Stimulated activated CD8-positive, alpha-beta memory T cell treated with anti-CD3 and anti-CD28 coated beads, Interleukin-4, amount 100 ng/mL, for 1 hour (primary cell): ENCODE results near the gene MALRD1.

Experiments
- DNase-seq, 2 donors: peaks; one replicate each; pipeline ENCODE4 v3.0.0-alpha.2; 2020; ENCODE audit warnings: low read depth in 2 of 2, low spot score in 1 of 2

The MALRD1 gene

DNA sequence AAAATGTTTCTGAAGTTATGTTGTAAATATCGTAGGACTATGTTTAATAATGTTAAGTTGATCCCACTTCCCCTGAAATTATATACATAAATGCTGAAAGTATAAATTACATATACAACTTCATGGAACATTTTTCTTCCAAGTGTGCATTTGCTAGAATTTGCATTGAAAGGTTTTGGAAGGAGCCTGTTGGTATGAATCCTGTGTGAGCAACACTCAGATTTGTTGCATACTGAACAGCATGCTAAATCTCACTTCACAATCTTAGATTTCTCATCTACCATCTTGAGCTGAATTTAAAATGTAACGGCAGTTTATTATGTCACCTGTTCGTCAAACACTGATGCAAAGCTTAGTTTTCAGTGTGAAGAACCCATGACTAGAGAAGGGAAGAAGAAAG is 172.6 kb downstream of the MALRD1 start:
- no peak for DNase-seq

DNA sequence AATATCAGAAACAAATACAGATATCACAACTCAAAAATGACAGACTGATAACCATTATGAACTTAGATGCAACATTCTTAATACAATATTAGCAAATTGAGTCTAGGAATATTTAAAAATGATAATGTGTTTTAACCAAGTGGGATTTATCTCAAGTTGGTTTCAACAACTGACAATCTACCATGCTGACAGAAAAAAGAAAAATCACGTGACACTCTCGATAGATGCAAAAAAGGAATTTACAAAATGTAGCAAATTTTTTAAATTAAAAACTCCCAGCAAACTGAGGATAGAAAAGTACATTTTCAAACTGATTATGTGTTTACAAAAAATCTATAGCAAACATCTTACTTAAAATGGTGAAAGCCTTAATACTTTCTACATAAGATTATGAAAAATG is 177.4 kb downstream of the MALRD1 start:
- no peak for DNase-seq

DNA sequence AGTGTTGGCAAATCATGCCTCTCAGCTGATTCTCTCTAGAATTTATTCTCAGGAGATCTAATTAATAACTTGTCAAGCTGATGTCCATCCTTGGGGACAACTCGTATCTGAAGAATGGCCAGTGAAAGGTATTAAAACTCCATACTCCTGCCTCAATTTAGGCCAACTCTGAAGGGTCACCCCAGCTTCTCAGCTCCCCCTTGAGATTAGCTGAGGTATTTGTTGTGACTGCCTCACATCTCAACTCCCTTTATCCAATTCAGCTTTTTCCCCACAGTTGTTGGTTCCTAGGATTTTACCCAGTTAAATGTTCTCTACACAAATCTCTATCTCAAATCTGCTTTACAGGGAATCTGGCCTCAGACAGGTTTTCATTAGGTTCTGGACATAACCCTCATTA is 182.4 kb downstream of the MALRD1 start:
- no peak for DNase-seq

DNA sequence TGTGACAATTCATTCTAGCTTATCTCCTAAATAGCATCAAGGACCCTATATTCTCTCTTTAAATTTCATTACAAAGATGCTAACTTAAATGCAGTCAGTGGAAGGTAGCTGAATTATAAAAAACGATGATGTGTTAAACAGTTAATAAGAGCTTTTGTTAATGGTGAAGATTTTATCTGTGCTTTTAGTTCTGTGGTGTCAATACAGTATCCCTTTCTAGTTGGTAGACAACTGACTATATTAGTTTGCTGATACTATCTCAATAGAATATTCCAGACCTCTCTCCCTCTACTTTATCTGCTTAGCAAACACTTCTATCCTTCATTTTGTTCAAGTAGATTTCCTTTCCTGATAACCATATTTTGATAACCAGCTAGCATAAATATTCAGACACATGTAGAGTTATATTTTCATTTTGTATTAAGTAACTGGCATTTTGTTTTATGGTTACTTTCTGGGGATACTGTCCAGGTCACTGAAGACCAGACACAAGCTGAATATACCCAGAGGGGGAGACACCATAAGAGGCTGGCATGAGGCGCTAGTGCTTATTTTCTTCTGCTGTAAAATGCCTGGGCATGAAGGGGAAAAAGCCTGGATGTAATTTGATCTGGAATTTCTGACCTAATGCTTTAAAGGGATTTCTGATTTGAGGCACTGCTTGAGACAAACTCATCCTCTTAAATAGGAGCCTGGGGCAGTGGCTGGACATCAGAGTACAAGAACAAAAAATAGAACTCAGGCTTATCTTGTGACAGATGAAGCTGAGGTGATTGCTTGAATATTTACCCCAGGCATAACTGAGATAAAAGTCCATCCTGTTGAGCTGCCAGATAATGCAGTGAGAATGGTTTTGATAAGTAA is 197.5 kb downstream of the MALRD1 start:
- DNase-seq, result no peak

DNA sequence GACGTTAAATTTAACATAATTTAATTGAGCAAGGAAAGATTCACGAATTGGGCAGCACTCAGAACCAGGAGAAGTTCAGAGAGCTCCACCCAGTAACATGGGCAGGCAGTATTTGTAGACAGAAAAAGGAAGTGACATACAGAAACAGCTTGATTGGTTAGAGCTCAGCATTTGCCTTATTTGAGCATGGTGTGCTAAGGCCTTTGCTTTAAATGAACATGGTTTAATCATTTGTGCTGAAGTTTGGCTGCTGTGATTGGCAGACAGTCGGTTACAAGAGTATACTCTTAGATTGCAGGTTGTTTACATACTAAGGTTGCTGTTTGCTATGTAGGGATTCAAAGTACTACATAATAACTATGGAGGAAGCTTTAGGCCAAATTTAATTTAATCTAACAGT is 199.2 kb downstream of the MALRD1 start:
- DNase-seq, result no peak

DNA sequence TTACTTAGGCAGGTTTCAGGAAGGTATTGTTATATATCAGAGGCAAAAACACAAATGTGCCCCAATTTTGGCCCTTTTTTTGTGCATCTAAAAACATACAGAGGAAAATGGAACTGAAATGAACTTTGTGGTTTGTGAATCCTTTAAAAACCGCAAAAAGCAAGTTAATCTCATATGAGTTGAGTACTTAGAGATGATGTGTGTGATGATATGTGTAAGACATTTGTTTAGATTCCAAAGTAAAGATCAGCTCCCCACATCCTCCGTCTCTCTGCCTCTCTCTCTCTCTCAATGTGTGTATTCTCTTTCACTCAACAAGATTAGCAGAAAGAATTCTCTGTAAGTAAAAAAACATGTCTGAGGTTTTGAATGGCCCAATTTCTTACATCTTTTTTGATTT is 201.9 kb downstream of the MALRD1 start:
- DNase-seq, result no peak

DNA sequence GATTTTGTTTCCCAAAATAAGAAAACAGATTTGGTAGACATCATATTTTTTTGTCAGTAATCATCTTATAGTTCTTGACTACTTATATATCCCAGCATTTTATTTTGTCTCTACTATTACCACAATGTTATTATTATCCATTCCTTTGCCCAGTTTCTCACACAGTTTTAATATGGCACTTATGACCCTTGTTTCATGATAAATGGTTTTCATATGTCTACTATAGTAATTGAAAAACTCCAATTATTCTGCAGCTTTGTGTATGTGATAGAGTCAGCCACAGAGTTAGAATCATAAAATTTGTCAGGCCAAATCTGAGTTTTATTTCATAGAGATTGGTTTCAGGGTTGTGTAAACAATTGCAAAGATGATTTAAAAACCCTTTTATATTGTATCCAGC is 203.9 kb downstream of the MALRD1 start:
- DNase-seq, result no peak

DNA sequence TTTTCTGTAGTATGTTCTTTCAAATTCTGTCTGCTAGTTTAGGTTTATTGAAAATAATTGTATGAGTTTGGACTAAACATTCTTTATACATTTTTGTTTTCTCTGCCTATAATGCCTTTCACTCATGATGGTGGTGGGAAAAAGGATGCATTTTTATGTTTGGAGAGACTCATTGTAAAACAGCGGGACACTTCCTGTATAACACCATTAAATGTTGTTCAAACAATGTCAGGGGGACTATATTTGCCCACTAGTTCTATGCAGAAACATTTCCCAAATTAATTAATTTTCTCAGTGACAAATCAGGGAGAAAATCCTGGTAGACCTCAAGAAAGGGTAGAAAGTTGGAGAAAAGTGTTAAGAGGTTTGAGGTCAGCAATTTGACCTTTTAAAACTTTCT is 207.7 kb downstream of the MALRD1 start:
- DNase-seq, result no peak

DNA sequence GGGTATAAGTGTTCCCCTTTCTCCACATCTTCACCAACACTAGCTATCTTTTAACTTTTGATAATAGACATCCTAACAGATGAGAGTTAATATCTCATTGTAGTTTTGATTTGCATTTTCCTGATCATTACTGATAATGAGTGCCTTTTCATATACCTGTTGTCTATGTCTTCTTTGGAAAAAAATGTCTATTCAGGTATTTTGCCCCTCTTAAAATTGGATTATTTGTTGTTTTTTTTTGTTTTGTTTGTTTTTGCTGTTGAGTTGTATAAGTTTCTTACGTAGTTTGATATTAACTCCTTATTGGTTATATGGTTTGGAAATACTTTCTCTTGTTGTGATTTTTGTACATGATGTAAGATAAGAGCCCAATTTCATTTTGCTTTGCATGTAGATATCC is 214.7 kb downstream of the MALRD1 start:
- no peak for DNase-seq

DNA sequence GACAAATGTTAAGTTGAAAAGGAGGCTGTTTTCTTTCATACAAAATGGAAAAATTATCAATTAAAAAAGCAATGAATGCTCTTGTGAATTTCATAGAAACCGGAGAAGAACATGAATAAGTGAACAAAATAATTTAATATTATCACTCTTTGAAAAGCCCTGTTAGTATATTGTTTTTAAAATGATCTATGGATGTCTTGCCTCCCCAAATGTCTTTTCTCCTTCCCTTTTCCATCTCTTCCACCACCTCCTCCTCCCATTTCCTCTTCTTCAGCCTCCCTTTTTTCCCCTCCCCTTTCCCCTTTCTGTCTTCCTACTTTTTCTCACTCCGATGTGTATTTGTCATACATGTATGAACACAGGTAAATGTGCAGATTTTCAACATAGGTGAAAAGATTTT is 234.7 kb downstream of the MALRD1 start:
- no peak for DNase-seq

DNA sequence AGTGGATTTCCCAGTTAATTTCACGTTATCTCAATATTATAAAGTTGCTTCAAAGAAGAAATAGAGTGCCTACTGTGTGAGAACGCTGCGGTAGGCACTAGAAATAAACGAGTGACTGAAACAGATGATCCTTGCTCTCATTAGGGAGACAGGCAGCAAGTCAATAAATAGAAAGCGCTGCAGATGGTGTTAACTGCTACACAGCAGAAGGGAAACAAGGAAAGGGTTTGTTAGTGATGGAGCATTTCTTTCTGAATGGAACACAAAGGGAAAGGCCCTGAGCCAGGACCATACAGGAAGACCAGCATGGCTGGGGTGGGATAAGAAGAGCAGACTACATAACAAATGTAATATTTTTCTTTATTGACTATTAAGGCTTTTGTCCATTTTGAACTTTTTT is 235.2 kb downstream of the MALRD1 start:
- no peak for DNase-seq

DNA sequence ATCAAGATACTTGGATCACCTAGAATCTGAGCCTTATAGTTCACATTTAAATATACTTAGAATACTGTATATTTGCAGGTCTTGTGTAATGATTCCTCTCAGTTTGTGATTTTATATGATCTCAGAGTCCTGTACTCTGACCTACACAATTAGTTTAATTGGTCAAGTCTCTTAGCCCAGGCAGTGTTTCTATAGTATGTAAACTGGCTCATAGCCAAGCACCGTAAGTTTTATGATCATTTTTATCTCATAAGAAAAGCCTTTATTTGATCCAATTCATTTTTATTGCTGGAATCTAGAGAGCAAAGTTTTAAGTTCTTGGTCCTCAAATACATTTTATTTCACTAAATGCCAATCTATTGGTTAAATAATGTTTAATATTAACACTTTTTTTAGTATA is 242.2 kb downstream of the MALRD1 start:
- no peak for DNase-seq

DNA sequence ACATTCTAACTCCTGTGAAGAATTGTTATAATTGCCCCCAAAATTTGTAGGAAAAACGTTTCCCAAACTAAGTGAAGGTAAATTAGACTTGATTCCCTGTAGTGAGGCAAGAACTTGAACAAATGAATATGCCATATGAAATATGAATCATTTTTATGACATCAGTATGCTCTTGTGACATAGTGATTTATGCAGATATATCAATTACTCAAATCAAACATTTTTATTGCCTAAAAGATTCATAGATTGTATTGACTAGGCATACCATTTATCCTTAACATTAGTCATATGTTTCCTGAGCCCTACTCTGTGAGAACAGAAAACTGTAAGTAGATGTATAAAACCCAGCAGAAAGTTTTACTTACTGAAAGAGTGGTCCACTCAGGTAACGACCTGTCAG is 245.6 kb downstream of the MALRD1 start:
- no peak for DNase-seq

DNA sequence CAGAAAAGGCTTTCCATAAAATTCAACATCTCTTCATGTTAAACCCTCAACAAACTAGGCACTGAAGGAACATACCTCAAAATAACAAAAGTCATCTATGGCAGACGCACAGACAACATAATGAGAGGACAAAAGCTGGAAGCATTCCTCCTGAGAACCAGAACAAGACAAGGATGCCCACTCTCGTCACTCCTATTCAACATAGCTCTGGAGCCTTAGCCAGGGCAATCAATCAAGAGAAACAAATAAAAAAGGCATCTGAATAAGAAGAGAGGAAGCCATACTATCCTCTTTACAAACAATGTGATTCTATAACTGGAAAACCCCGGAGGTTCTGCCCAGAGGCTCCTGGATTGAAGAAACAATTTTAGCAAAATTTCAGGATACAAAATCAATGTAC is 251.0 kb downstream of the MALRD1 start:
- DNase-seq, result no peak

DNA sequence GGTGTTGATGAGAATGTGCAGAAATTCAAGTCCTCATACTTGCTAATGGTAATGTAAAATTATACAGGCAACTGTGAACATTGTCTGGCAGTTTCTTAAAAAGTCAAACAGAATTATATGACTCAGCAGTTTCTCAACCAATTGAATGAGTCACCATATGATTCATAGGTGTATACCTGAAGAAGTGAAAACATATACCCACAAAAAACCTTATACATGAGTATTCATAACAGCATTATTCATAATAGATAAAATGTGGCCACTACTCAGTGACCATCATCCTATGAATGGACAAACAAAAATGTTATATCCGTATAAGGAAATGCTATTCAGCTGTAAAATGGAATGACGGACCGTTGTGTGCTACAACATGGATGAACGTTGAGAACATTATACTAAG is 253.5 kb downstream of the MALRD1 start:
- DNase-seq, result no peak

DNA sequence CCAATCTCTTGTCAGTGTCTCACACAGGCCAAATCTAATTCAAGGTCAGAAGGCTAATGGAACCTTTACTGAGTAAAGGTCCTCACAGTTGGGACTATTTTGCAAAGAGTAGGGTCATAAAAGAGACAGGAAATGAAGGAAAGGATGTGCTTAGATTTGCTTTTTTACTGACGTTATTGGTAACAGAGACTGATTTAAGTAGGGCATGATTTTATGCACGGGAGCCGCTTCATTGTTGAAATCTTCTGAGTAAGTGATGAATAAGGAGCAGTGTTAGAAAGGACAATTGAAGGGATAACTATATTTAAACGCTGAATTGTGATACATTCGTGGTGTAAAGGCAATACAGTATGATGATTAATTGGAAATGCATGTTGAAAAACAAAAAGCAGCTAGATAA is 261.5 kb downstream of the MALRD1 start:
- DNase-seq, result no peak

DNA sequence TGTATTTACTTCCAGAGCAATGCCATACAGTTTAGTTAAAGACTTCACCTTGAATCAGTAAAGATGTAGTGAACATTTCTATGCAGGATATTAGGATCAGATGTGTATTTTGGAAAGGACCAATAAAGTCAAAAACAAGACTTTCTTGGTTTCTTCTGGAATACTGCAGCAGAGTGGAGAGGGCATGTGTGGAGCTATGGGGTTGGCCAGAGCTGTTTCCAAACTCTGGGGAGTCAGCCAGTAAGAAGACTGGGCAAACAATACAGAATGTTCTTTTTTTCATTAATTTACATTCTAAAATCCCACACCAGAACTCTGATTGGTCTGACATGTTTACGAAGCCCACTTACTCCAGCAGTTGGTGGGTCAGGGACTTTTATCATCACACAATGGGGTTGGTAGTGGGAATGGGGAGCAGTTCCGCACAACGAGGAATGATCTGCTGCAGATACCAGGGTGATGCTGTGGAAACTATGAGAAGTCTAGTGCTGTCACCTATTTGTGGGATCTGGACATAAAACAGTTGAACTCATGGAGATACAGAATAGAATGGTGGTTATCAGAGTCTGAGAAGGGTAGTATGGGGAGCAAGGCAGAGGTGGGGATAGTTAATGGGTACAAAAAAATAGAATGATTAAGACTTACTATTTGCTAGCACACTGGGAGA is 267.7 kb downstream of the MALRD1 start:
- DNase-seq, result no peak

DNA sequence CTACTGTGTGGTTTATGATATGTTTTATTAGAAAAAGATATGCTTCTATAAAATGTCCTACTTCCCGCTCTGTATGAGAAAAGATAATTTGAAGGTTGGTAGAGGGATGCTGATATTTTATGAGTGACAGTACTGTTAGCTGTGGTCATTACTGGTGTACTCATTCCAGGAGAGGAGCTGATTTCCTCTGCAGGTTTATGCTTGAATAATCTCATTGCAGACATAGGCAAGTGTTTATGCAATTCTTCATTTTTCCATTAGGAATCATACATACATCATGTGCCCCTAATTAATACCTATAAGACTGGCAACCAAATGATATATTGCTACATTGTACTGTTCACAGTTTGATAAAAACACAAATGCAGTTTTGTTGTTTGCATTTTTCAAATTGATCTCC is 269.4 kb downstream of the MALRD1 start:
- DNase-seq, result no peak

DNA sequence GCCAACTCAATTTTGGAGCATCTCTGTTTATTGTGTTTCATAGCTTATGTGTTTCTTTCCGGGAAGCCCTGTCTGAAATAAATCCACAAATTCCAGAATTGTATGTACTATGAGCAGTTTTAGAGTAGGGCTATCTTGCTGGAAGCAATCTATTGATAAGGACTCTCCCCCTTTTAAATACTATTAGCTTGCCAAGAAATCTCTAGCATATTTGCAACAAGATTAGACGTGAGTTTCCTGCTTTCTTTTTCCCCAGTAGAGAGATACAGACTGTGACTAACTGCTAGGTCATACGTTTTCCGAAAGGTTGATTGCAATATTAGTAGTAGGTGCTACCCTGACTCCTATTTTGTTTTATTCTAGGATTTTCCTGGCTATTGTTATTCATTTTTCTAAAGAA is 277.0 kb downstream of the MALRD1 start:
- no peak for DNase-seq

DNA sequence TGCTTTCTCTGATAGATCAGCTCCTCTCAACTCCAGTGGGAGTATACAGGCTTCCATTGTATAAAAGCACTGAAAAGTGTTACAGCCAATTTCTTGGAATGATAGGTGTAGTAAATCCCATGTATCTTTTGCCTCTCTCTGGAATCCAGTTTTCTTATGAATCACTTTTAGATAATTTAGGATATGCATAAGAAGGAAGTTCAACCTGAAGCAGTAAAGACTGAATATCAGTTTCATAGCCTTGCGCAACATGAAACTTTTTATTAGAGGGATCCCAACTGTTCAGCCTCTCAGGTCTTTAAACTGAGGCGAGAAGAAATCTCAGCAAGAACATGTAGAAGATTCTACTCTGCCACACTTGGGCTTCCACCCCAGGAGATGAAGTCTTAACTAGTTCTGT is 280.0 kb downstream of the MALRD1 start:
- no peak for DNase-seq

DNA sequence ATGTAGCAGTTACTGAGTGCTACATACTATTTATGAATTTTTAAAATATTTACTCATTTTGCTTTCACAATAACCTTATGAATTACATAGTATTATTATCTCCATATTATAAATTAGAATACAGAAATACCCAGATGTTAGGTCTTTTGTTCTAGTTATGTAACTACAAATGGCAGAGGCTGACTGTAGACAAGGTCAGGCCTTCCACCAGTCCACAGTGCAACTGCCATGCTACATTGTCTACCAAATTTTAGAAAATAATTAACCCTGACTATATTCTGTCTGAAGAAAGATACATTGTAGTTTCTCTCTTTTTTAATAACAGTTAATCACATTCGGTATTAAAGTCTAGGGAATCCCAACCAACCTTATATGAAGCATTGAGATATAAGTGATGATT is 280.9 kb downstream of the MALRD1 start:
- no peak for DNase-seq

DNA sequence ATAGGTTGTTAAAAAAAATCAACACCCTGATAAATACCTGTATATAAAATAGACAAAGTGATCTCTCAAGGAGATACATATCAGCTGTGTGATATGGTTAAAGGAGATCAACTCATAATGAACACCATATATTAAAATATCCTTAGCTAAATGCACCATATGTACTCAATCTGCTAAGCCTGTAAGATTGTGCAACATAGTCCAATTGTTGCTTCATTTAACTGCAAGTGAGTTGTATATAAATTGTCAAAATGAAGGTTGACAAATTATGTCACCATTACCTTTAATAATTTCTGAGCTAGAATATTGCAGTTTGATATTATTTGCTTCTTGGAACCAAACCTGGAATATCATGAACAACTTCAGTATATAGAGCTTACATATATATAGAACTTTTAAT is 283.7 kb downstream of the MALRD1 start:
- DNase-seq, result no peak

DNA sequence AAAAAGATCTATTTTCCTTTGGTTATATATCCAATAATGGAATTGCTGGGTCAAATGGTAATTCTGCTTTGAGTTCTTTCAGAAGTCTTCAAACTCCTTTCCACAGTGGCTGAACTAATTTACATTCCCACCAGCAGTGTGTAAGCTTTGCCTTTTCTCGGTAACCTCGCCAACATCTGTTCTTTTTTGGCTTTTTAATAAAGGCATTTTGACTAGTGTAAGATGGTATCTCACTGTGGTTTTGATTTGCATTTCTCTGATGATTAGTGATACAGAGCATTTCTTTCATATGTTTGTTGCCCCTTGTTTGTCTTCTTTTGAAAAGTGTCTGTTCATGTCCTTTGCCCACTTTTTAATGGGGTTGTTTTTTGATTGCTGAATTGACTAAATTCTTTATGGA is 285.0 kb downstream of the MALRD1 start:
- no peak for DNase-seq
